ENCODE data around the gene ZSCAN5A.
"Not testable (repeated sequence)": the region's sequence is repeated elsewhere in the genome, so short reads cannot be mapped to it uniquely, and the experiment has no call there.

The ZSCAN5A gene

GRCh38 chr19:56210036-56210435 is 104.6 kb downstream of the ZSCAN5A start:
- DNase-seq (ENCODE audit: low read depth), result not testable (repeated sequence)

DNA sequence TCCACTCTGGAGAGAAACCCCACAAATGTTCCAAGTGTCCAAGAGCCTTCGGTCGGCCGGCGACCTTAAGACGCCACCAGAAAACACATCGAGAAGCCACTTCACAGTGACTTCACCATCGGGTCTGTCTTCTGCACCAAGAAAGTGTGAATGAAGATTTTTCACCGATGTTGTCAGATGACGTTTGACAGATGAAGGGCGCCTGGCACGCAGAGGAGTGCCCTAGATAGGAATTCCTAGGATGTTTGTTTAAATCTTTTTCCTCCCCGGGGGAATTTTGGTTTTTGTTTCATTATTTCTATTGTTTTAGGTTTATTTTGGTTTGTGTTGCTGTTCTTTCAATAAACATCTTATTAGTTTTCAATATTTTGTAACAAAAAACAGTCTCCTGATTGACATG is 105.5 kb downstream of the ZSCAN5A start:
- no peak for DNase-seq (ENCODE audit: low read depth)

DNA sequence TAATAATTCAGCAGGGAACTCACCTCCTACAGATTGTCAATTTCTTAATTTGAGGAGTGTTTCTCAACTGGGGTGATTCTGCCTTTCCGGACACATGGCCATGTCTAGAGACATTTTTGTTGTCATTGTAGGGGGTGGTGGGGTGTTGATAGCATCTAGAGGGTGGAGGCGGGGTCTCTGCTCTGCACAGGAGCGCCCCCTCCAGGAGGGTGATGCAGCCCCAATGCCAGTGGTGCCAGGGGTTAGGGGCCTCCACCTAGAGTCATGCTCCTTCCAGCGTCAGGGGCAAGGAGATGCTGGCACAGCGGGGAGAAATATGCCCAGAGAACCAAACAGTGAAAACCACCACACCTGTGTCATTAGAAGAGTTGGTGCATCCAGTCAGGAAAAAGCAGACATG is 107.1 kb downstream of the ZSCAN5A start:
- not testable (repeated sequence) for DNase-seq (ENCODE audit: low read depth)

GRCh38 chr19:56201973-56202372 is 112.7 kb downstream of the ZSCAN5A start, which contains the start of gene ZSCAN5C:
Gene ZSCAN5C (plus strand): TSS chr19:56202273. CDS start chr19:56205914, 3,641 bp downstream.
- no peak for DNase-seq (ENCODE audit: low read depth)

- no peak for DNase-seq (ENCODE audit: low read depth)
Measured at GRCh38 chr19:56199687-56200086, 115.0 kb downstream of the ZSCAN5A start.

GRCh38 chr19:56197646-56198045 is 117.0 kb downstream of the ZSCAN5A start, which contains the start of gene ZSCAN5B:
Gene ZSCAN5B (minus strand): TSS chr19:56197783. CDS start chr19:56193052, 4,731 bp downstream.
- not testable (repeated sequence) for DNase-seq (ENCODE audit: low read depth)

DNA sequence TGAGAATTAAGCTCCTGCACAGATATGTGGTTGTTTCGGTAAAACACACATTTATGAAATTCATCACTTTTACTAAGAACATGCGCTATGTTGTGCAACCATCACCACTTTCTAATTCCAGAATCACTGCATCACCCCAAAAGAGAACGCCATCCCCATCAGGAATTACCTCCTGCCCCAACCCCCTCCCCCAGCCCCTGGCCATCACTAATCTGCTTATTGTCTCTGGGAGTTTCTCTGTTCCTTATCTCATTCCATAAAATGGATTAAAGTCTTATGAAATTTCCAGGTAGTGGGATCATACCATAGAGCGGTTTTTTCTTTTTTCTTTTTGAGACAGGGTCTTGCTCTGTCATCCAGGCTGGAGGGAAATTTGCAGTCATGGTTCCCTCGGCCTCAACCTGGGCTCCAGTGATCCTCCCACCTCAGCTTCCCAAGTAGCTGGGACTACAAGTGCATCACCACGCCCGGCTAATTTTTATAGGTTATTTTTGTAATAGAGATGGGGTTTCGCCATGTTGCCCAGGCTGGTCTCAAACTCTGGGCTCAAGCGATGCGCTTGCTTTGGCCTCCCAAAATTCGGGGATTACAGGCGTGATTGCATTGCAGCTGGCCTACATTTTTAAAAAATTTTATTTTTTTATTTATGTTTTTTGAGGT is 120.5 kb downstream of the ZSCAN5A start:
- DNase-seq (ENCODE audit: low read depth), result no peak

DNA sequence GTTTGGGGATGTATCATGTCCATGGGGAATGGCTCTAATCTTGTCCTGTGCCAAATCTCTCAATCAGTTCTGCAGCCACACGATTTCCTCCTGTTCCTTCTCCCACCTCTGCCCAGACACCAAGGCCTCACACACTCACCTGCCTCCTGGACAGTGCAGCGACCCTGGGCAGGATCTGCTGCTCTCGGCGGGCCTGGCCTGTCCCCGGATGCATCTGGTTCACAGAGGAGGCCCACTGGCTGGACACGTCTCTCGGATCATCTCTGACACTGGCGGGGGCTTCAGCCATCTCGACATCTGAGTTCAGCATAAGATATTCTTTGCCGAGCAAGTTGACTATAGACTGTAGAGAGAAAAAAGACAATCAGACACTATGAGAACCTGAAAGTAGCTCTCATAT is 122.9 kb downstream of the ZSCAN5A start:
- DNase-seq (ENCODE audit: low read depth), result no peak

- no peak for DNase-seq (ENCODE audit: low read depth)
Measured at GRCh38 chr19:56191115-56191514, 123.5 kb downstream of the ZSCAN5A start.

GRCh38 chr19:56189785-56190184 is 124.9 kb downstream of the ZSCAN5A start:
- no peak for DNase-seq (ENCODE audit: low read depth)

DNA sequence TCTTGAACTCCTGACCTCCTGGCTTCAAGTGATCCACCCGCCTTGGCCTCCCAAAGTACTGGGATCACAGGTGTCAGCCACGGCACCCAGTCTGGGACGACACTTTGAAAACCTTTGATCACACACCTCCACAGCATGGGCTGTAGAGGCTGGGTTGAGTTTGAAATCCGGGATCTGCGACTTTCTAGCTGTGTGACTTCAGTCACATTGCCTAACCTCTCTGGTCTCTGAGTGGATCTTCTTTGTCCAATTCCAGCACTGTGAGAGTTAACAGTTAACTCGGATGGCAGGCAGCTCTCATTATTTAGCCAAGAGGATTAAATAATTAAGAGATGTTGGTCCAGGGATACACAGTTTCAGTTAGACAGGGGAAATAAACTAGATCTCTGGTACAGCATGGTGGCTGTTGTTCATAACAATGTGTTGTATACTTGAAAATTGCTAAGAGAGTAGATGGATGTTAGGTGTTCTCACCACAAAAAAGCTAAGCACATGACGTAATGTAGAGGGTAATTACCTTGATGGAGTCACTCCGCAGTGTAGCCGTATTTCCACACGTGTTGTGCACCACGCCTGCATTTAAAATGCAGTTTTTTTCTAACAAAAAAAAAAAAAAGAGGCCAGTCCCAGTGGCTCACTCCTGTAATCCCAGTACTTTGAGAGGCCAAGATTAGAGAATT is 136.9 kb downstream of the ZSCAN5A start:
- no peak for DNase-seq (ENCODE audit: low read depth)

GRCh38 chr19:56176881-56177280 is 137.8 kb downstream of the ZSCAN5A start:
- DNase-seq (ENCODE audit: low read depth), result no peak

GRCh38 chr19:56176310-56176709 is 138.3 kb downstream of the ZSCAN5A start:
- DNase-seq (ENCODE audit: low read depth), result not testable (repeated sequence)

DNA sequence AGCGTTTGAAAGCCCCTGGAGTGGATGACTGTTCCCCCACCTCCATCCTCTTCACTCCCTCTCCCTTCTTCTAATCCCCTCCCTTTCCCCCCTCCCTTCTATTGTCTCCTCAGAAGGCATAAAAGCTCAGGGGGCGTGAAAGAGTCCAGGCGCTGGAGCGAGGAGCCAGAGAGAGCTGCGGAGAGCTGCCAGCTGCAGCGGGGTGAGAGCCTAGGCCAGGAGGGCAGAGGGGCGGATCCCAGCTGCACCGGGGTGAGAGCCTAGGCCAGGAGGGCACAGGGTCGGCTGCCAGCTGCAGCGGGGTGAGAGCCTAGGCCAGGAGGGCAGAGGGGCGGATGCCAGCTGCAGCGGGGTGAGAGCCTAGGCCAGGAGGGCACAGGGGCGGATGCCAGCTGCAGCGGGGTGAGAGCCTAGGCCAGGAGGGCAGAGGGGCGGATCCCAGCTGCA is 138.8 kb downstream of the ZSCAN5A start, which contains the start of gene GALP:
GALP (plus strand) TSS at position 148 of the 447 bp plus-strand sequence. CDS start 1,101 bp downstream, outside the sequence.
- not testable (repeated sequence) for DNase-seq (ENCODE audit: low read depth)

DNA sequence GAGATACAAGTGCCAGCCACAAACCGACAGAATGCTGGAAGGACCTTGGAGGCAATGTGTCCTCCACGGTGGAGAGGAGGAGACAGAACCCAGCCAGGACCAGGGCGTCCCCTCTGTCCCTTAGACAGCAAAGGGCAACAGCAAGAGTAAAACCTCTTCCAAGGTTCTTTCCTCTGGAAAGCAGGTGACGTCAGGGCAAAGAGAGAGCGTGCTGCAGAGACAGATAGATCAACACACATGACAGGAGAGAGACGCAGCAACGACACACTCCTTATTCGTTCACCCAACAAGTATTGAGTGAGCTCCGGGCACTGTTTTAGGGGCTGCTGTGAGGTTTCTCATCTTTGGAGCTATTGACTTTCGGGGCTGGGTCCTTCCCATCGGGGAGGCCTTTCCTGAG is 140.1 kb downstream of the ZSCAN5A start:
- DNase-seq (ENCODE audit: low read depth), result no peak

- DNase-seq (ENCODE audit: low read depth), result no peak
Measured at GRCh38 chr19:56174086-56174485, 140.6 kb downstream of the ZSCAN5A start.
